MV-4-11 (cell line): ENCODE results near the gene ARRB1.
"Not testable (repeated sequence)": the region's sequence is repeated elsewhere in the genome, so short reads cannot be mapped to it uniquely, and the experiment has no call there.

Experiments
- DNase-seq: peaks from one replicate; lab custom pipeline; 2025; lab: John Stamatoyannopoulos, UW

ARRB1 gene

GRCh38 chr11:75351541-75351790 is at the start of gene ARRB1:
Gene ARRB1 (minus strand): TSS chr11:75351661. CDS start chr11:75351607, 54 bp downstream.
- DNase-seq, result no peak

- DNase-seq, result no peak
These were observed 48.8 kb upstream of the ARRB1 start for GRCh38 chr11:75400146-75400865.

GRCh38 chr11:75399344-75400145 is 48.1 kb upstream of the ARRB1 start, which contains the start of gene RPS3:
Gene RPS3 (plus strand): TSS chr11:75399518. CDS start chr11:75399548, 30 bp downstream.
- DNase-seq, result peak; percentile 88

GRCh38 chr11:75398906-75399305 is 47.4 kb upstream of the ARRB1 start:
- no peak for DNase-seq

- no peak for DNase-seq
These were observed 42.8 kb upstream of the ARRB1 start for GRCh38 chr11:75394085-75394840.

GRCh38 chr11:75389925-75390324 is 38.5 kb upstream of the ARRB1 start:
- DNase-seq, result no peak

- no peak for DNase-seq
These were observed 37.8 kb upstream of the ARRB1 start for GRCh38 chr11:75389276-75389605.

GRCh38 chr11:75388386-75389275 is 37.2 kb upstream of the ARRB1 start:
- peak; percentile 80 for DNase-seq

GRCh38 chr11:75387736-75388294 is 36.4 kb upstream of the ARRB1 start:
- no peak for DNase-seq

GRCh38 chr11:75386942-75387630 is 35.6 kb upstream of the ARRB1 start:
- no peak for DNase-seq

GRCh38 chr11:75384438-75385080 is 33.1 kb upstream of the ARRB1 start:
- peak; percentile 48 for DNase-seq

GRCh38 chr11:75383246-75383645 is 31.8 kb upstream of the ARRB1 start:
- peak; percentile 20 for DNase-seq

- peak; percentile 67 for DNase-seq
These were observed 29.4 kb upstream of the ARRB1 start for GRCh38 chr11:75380716-75381420.

GRCh38 chr11:75380245-75380644 is 28.8 kb upstream of the ARRB1 start:
- DNase-seq, result no peak

- DNase-seq, result not testable (repeated sequence)
These were observed 27.3 kb upstream of the ARRB1 start for GRCh38 chr11:75378776-75379175.

- DNase-seq, result peak; percentile 15
These were observed 24.7 kb upstream of the ARRB1 start for GRCh38 chr11:75376175-75376574.

- no peak for DNase-seq
These were observed 24.2 kb upstream of the ARRB1 start for GRCh38 chr11:75375626-75376025.

- DNase-seq, result no peak
These were observed 23.2 kb upstream of the ARRB1 start for GRCh38 chr11:75374646-75375045.

GRCh38 chr11:75373201-75373600 is 21.7 kb upstream of the ARRB1 start:
- no peak for DNase-seq
